PC-3 (cell line): ENCODE measurements around the gene TXNL4A. TPM values are rescaled to one million over a fixed set of nuclear protein-coding genes. Genes with fewer than 3 reads are reported as not detected.

Source experiments
- ATAC-seq: fragments of 200-7000 bp; cut with Tn5 transposase; 2 replicates; pipeline ENCODE4 v1.9.1; 2020; ENCODE audit warnings: mild to moderate bottlenecking, moderate library complexity
- BruUV-seq: library from RNA; stranded (reverse); fragments of 400-500 nt; replicated peaks from 2 replicates; lab custom pipeline; 2021; lab: Mats Ljungman, UMichigan
- CTCF ChIA-PET: fragments of 300-600 bp; sonication (Branson Sonifier 250); formaldehyde crosslinking; loops from one replicate; lab custom pipeline; 2022; ENCODE audit warnings: antibody characterized with exemption; lab: Charles Lee
- POLR2A ChIA-PET: fragments of 300-600 bp; sonication (Branson Sonifier 250); formaldehyde crosslinking; loops from one replicate; lab custom pipeline; 2022; ENCODE audit warnings: antibody characterized with exemption; ENCODE audit not compliant: unreplicated experiment; lab: Charles Lee
- DNase-seq: peaks from one replicate; pipeline ENCODE4 v3.0.0-alpha.2; 2015
- H2AFZ ChIP-seq: fragments of 300-600 bp; sonication (generic); 2 replicates; pipeline ENCODE4 v1.6.0; 2016; ENCODE audit warnings: antibody characterized with exemption, low read length
- H3F3A ChIP-seq: fragments of 300-600 bp; sonication (generic); one replicate; pipeline ENCODE4 v1.6.0; 2017; ENCODE audit warnings: antibody characterized with exemption, low read length, control low read depth, mild to moderate bottlenecking; ENCODE audit not compliant: unreplicated experiment
- H3K27ac ChIP-seq: fragments of 300-600 bp; sonication (generic); 2 replicates; pipeline ENCODE4 v1.5.1; 2016; ENCODE audit warnings: mild to moderate bottlenecking, low read length
- H3K27me3 ChIP-seq: fragments of 300-600 bp; sonication (generic); 2 replicates; pipeline ENCODE4 v1.6.1; 2016; ENCODE audit warnings: low read length, mixed read lengths
- H3K36me3 ChIP-seq: fragments of 300-600 bp; sonication (generic); 2 replicates; pipeline ENCODE4 v1.6.1; 2016; ENCODE audit warnings: low read depth, mixed run types, low read length, mixed read lengths
- H3K4me1 ChIP-seq: fragments of 300-600 bp; sonication (generic); 2 replicates; pipeline ENCODE4 v1.5.1; 2016; ENCODE audit warnings: low read length; ENCODE audit not compliant: insufficient read depth
- H3K4me2 ChIP-seq: fragments of 300-600 bp; sonication (generic); 2 replicates; pipeline ENCODE4 v1.6.0; 2016; ENCODE audit warnings: low read length
- H3K4me3 ChIP-seq: fragments of 300-600 bp; sonication (generic); 2 replicates; pipeline ENCODE4 v1.5.1; 2016; ENCODE audit warnings: mild to moderate bottlenecking, low read length, mixed read lengths
- H3K79me2 ChIP-seq: fragments of 300-600 bp; sonication (generic); 2 replicates; pipeline ENCODE4 v1.6.1; 2017; ENCODE audit warnings: low read length, mixed read lengths
- H3K9ac ChIP-seq: fragments of 300-600 bp; sonication (generic); 2 replicates; pipeline ENCODE4 v1.6.0; 2016; ENCODE audit warnings: mild to moderate bottlenecking, low read length
- H3K9me2 ChIP-seq: fragments of 300-600 bp; sonication (generic); replicated peaks from 2 replicates; pipeline ENCODE4 v1.6.1; 2016; ENCODE audit warnings: mixed run types, low read length, mixed read lengths
- H3K9me3 ChIP-seq: fragments of 300-600 bp; sonication (generic); 2 replicates; pipeline ENCODE4 v1.6.1; 2016; ENCODE audit warnings: low read length, mixed read lengths
- H4K20me1 ChIP-seq: fragments of 300-600 bp; sonication (generic); 2 replicates; pipeline ENCODE4 v1.6.1; 2016; ENCODE audit warnings: low read length, mixed read lengths
- EZH2 ChIP-seq: fragments of 300-600 bp; sonication (generic); IDR thresholded peaks from one replicate; pipeline ENCODE4 v1.6.1; 2017; ENCODE audit warnings: antibody characterized with exemption, mild to moderate bottlenecking, low read length; ENCODE audit not compliant: unreplicated experiment
- EZH2phosphoT487 ChIP-seq: fragments of 300-600 bp; sonication (generic); IDR thresholded peaks from 2 replicates; pipeline ENCODE4 v1.6.1; 2018; ENCODE audit warnings: mild to moderate bottlenecking, antibody characterized with exemption, low read length, borderline replicate concordance
- intact Hi-C: fragments of 100-400 bp; cut with micrococcal nuclease; formaldehyde crosslinking; loops from 2 replicates; pipeline ENCODE4 v1.9.0; 2023
- total RNA-seq: library from RNA; depleted of rRNA; stranded (reverse); fragments of >200 nt; gene quantifications from 2 replicates; pipeline ENCODE4 v1.2.3, GENCODE V29; 2014
- TF ChIP-seq, protein P1 (sequence below): fragments of 300-600 bp; sonication (generic); conservative IDR thresholded peaks from 2 replicates; pipeline ENCODE4 v1.5.1; 2017; ENCODE audit warnings: antibody characterized with exemption, low read depth, mild to moderate bottlenecking, low read length

The TXNL4A gene
- total RNA-seq, 1 experiment from 2014 or later: 159 TPM

GRCh38 chr18:79987566-79987965 lies 797 bp downstream of the TXNL4A start:
- intact Hi-C loops: loop anchor here (2.0 to 10.0 kb wide), 2 partner anchors 39 to 53 kb away; no protein-coding TSS in a partner anchor
- peaks cover 24% of the 10 kb centered on the region; the same call in 1 of the 2 replicates for H3K36me3 ChIP-seq
- no peaks in the 10 kb centered on the region for H3K9me3 ChIP-seq
- H3K4me1 ChIP-seq: peaks cover 15% of the 10 kb centered on the region
- ATAC-seq (no peak), DNase-seq (no peak)
- peak overlapping the region; percentile 79 for H3K27ac ChIP-seq
- H3F3A ChIP-seq: no peaks in the 10 kb centered on the region
- H2AFZ ChIP-seq: no peak overlapping the region; the same call in 1 of the 2 replicates
- BruUV-seq: TSS peak; percentile 50
- H3K4me2 ChIP-seq: peak overlapping the region; percentile 96
- POLR2A ChIA-PET: interaction anchor here (0.7 kb wide), 1 partner anchor 37 kb away, joined by 3 read pairs; no protein-coding TSS in a partner anchor
- H3K4me3 ChIP-seq: peak overlapping the region; percentile 90
- peaks cover 51% of the 10 kb centered on the region for H4K20me1 ChIP-seq
- no peaks in the 10 kb centered on the region for H3K9me2 ChIP-seq
- CTCF ChIA-PET: no interaction called here
- TF ChIP-seq, protein P1, sequence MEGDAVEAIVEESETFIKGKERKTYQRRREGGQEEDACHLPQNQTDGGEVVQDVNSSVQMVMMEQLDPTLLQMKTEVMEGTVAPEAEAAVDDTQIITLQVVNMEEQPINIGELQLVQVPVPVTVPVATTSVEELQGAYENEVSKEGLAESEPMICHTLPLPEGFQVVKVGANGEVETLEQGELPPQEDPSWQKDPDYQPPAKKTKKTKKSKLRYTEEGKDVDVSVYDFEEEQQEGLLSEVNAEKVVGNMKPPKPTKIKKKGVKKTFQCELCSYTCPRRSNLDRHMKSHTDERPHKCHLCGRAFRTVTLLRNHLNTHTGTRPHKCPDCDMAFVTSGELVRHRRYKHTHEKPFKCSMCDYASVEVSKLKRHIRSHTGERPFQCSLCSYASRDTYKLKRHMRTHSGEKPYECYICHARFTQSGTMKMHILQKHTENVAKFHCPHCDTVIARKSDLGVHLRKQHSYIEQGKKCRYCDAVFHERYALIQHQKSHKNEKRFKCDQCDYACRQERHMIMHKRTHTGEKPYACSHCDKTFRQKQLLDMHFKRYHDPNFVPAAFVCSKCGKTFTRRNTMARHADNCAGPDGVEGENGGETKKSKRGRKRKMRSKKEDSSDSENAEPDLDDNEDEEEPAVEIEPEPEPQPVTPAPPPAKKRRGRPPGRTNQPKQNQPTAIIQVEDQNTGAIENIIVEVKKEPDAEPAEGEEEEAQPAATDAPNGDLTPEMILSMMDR: no peak
- H3K27me3 ChIP-seq: no peaks in the 10 kb centered on the region
- peaks cover 63% of the 10 kb centered on the region for H3K79me2 ChIP-seq
- H3K9ac ChIP-seq: peak overlapping the region; percentile 99

DNA sequence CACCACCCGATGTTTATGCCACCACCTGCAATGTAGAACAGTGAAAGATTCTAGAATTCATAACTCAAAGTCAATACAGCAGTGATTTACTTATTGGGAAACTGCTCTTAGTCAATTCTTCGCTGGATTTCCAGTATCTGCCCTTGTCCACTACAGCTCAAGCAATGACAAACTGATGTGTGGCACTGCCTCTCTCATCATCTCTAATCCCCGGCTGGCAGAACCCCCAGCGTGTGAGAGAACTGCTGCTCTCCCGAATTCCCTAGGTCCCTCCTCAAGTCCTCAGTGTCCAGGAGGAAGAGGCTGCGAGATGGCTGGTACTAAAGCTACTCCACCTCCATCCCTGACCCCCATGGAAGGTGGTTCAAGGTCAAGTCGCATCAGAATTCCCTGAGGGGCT lies 1.6 kb downstream of the TXNL4A start:
- H3K27ac ChIP-seq: no peak overlapping the region
- H3K4me2 ChIP-seq: peak overlapping the region; percentile 96
- H3K27me3 ChIP-seq: no peaks in the 10 kb centered on the region
- H3K4me1 ChIP-seq: peaks cover 15% of the 10 kb centered on the region
- H4K20me1 ChIP-seq: peaks cover 60% of the 10 kb centered on the region
- peak overlapping the region; percentile 99 for H3K9ac ChIP-seq
- peak overlapping the region; percentile 90 for H3K4me3 ChIP-seq
- peaks cover 71% of the 10 kb centered on the region for H3K79me2 ChIP-seq
- intact Hi-C loops: loop anchor here (2.0 to 10.0 kb wide), 2 partner anchors 40 to 52 kb away; no protein-coding TSS in a partner anchor
- CTCF ChIA-PET: interaction anchor here (0.7 to 0.9 kb wide), 2 partner anchors 39 to 52 kb away, joined by 3 read pairs; no protein-coding TSS in a partner anchor
- H3F3A ChIP-seq: no peaks in the 10 kb centered on the region
- H2AFZ ChIP-seq: no peak overlapping the region
- DNase-seq: no peak
- H3K9me2 ChIP-seq: no peaks in the 10 kb centered on the region
- H3K9me3 ChIP-seq: no peaks in the 10 kb centered on the region
- POLR2A ChIA-PET: no interaction called here
- H3K36me3 ChIP-seq: peaks cover 29% of the 10 kb centered on the region
- no TSS peak for BruUV-seq
- ATAC-seq: no peak
- TF ChIP-seq EZH2: no peak
- TF ChIP-seq, protein P1: no peak
- TF ChIP-seq EZH2phosphoT487: no peak

DNA sequence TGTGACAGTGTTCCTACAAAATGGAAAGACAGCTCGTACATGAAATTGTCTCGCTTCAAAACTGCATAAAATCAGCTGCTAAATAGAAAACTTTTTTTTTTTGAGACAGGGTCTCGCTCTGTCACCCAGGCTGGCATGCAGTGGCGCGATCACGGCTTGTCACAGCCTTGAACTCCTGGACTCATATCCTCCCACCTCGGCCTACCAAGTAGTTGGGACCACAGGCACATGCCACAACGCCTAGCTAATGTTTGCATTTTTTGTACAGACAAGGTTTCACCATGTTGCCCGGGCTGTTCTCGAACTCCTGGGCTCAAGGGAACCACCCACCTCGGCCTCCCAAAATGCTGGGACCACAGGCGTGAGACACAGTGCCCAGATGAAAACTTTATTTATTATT lies 3.2 kb downstream of the TXNL4A start:
- ATAC-seq: no peak
- no peaks in the 10 kb centered on the region for H3K9me3 ChIP-seq
- POLR2A ChIA-PET: interaction anchor here (0.7 kb wide), 1 partner anchor 25 kb away, joined by 3 read pairs; no protein-coding TSS in a partner anchor
- no peaks in the 10 kb centered on the region for H3K27me3 ChIP-seq
- H4K20me1 ChIP-seq: peaks cover 74% of the 10 kb centered on the region
- H3K27ac ChIP-seq: no peak overlapping the region
- no peak overlapping the region for H3K4me3 ChIP-seq
- CTCF ChIA-PET: interaction anchor here (0.7 kb wide), 1 partner anchor 41 kb away, joined by 5 read pairs; no protein-coding TSS in a partner anchor
- 0 out of 2 replicates have a peak overlapping the region, but pooled peaks have one; percentile 96 for H3K4me2 ChIP-seq
- no peaks in the 10 kb centered on the region for H3F3A ChIP-seq
- H3K9ac ChIP-seq: no peak overlapping the region
- no peak for DNase-seq
- BruUV-seq: no TSS peak
- H3K79me2 ChIP-seq: peaks cover 86% of the 10 kb centered on the region
- H3K9me2 ChIP-seq: no peaks in the 10 kb centered on the region
- peaks cover 31% of the 10 kb centered on the region for H3K36me3 ChIP-seq
- intact Hi-C loops: loop anchor here (10.0 kb wide), 1 partner anchor 50 kb away; no protein-coding TSS in a partner anchor
- peaks cover 15% of the 10 kb centered on the region for H3K4me1 ChIP-seq
- no peak overlapping the region for H2AFZ ChIP-seq
- TF ChIP-seq, protein P1: no peak
- no peak for TF ChIP-seq EZH2
- no peak for TF ChIP-seq EZH2phosphoT487
